HG03439 (cell line): ENCODE data around the gene TTC38.
"Not testable (repeated sequence)": the region's sequence is repeated elsewhere in the genome, so short reads cannot be mapped to it uniquely, and the experiment has no call there.

Source experiments
- ATAC-seq: cut with Tn5 transposase; IDR thresholded peaks from one replicate; pipeline ENCODE4 v1.9.1; 2021; ENCODE audit warnings: mild to moderate bottlenecking, moderate library complexity; ENCODE audit not compliant: unreplicated experiment

Gene TTC38

DNA sequence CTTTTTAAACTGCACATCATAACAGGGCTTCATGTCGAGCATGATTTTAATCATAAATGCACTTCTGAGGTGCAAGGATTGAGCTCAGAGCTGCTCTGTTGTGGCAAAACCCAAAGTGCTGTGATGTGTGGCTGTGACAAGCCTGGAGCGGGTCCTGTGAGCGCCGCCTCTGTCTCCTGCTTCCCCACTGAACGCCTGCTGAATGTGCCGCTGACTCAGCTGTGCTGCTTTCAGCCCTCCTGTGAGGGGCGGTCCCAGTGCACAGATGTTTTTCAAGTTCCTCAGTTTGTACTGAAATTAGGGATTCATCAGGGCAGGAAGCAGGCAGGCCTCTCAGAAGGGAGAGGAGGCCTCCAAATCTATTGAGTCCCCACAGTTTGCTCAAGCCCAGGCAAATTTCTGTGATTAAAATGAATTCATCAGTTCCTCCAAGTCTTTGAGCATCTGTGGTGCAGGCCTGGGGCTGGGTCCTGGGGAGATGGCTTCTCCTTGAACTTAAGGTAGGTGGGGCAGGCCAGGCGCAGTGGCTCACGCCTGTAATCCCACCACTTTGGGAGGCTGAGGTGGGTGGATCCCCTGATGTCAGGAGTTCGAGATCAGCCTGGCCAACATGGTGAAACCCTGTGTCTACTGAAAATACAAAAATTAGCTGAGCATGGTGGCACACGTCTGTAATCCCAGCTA, 25.9 kb downstream of the TTC38 start:
- ATAC-seq: no peak

DNA sequence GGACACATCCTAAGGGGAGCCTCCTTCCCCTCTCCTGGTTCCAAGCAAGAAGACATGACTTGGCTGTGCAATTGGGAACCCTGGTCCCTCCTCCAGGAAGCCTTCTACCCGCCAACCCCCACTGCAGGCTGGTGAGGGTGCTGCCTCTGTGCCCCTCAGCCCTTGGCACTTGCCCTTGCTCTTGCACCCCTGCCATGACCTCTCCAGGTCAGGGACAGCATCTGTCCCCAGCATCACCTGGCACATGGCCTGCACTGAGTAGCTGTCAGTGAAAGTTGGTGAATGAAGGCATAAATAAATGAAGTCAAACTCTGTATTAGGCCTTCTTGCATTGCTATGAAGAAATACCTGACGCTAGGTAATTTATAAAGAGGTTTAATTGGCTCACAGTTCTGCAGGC, 27.0 kb downstream of the TTC38 start:
- ATAC-seq: no peak

DNA sequence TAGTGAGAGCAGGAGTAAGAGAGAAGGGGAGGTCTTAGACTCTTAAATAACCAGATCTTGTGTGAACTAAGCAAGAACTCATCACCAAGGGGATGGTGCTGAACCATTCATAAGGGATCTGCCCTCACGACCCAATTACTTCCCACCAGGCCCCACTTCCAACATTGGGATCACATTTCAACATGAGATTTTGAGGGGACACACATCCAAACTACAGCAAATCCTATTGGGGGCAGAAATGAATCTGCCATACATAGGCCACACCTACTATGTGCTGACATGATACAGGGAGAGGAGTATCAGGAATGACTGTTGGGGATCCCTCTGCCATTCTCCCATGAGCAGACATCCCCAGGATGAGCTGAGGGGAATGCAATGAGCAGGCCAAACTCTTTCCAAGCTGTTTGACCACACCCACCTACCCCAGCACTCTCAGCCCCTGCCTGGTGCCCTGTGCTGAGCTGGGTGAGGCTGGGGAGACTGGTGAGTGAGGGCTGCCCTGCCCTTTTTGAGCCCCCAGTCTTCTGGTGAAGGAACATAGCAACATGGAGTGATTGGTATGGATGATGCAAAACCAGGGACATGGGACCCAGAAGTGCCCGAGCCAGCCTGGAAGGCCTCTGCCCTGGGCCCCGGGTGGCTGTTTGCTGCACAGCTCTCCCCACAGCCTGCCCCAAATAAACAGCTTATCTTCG, 27.6 kb downstream of the TTC38 start:
- ATAC-seq: no peak

DNA sequence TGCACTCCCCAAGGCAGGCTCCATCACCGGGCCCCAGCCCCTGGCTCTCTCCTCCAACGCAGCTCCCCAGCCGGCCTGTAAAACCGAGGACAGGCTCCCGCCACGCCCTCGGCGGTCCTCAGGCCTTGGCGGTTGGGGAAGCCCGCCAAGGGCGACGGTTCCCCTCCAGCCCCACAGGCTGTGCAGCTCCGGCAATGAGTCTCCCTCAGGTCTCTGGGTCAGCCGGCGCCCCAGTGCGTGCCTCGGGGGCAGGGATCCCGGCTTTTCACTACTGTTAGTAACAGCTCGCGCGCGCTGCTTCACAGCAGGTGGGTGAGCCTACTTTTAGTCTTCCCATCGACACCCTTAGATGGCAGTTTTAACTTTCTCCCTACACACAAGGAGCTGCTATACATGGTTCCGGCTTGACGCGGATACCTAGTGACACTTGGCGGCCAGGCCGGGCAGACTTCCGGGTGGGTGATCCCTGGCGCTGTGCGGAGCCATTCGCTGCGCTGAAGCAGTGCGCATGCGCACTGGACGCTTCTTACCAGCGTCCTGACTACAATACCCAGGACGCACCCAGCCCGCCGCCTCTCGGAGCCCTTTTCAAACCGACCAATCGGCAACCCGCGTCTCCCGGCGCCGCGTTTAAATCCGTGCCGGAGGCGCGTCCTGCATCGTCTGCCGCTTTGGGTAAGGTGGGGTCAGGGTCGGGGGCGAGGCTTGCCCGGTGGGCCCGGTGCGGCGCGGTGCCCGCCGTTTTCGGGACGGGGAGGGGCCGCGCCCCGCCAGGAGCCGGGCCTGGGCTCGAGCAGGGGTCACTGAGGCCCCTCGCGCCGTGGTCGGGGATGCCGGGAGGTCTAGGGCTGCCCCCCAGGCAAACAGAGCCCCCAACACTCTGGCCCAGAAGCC, 28.7 kb downstream of the TTC38 start, which contains the start of gene GTSE1:
Gene GTSE1, plus strand, starts transcription at position 614 of the 894 bp plus-strand sequence. CDS start 531 bp downstream, outside the sequence.
- ATAC-seq: peak; percentile 94

DNA sequence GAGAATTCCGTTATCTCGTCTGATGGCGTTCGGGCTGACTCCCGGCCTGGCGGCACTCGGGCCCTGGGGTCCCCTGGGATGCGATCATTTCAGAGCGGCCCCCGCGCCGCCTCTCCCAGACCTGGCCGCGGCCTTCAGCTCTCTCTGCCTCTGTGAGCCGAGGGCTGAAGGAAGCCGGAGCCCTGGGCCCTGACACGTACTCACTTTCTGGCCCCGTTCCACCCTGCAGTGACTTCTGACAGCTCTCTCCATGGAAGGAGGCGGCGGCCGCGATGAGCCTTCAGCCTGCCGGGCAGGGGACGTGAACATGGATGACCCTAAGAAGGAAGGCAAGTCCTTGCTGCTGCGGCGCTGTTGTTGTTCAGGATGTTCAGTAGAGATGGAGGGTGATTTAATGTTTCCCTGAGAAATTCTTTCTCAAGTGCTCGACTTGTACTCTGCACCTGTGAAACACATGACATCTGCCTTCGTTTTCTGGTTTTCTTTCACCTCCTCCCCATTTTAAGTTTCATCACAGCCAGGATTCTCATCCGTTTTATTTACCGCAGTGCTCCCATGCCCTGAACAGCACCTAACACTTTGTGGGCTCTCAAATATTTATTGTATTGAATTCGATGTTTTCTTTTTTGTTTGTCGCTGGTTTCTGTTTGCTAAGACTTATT, 29.5 kb downstream of the TTC38 start:
- ATAC-seq: no peak

DNA sequence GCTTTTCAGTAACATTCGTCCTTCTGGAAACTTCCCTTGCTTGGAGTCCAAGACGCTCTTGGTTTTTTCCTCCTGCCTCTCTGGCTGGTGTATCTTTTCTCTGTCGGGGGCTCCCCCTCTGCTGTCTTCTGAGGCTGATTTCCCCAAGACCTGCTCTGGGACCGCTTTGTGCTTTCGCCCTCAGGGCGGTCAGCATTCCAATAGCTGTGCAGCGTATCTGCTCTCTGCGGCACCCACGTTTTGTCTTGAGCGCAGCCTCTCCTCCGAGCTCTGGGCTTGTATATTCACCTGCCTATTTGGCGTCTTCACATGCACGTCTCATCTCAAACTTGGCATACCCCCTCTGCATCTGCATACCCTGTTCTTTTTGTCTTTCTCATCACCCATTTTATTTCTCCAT, 31.3 kb downstream of the TTC38 start:
- no peak for ATAC-seq

DNA sequence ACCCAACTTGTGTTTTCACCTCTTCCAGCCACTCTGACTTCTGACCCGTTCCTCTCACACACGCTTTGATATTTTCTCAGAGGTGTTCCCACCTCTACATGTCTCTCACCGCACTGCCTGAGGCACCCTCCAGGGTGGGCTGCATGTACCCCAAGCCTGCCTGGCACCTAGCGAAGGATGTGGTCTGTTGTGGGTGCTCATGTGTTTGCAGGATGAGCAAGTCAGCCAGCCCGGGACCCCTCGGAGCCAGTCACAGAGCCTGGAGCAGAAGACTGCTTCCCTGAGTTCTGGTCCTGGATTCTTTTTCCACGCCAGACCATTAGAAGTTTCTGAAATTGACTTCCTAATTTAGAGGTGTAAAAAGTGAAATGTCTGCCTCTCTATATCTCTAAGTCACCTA, 32.7 kb downstream of the TTC38 start:
- no peak for ATAC-seq

DNA sequence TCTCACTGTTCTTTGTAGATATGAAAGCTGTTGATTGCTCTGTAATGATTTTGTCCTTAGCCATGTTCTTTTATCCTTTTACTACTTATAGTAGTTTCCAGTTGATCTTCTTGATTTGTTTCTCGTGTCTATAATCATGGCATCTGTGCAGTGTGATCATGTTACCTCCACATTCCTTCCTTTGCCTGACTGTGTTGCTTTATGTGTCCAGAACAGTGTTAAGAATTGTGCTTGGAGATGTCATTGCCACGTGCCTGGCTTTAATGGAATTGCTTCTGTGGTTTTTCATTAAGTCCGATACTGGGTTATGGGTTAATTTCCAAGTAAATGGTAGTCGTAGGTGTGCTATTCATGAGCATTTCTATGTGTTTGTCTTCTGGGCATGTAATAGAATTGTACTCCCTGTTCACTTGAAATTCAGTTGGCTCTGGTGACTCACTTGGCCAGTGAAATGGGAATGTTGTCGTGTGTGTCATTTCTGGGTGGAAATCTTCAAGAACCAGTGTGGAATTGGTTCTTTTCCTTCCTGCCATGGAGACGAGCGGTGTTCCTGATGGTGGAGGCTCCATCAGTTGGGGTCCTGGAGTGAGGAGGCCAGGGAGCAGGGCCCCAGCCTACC, 35.6 kb downstream of the TTC38 start:
- ATAC-seq: no peak

DNA sequence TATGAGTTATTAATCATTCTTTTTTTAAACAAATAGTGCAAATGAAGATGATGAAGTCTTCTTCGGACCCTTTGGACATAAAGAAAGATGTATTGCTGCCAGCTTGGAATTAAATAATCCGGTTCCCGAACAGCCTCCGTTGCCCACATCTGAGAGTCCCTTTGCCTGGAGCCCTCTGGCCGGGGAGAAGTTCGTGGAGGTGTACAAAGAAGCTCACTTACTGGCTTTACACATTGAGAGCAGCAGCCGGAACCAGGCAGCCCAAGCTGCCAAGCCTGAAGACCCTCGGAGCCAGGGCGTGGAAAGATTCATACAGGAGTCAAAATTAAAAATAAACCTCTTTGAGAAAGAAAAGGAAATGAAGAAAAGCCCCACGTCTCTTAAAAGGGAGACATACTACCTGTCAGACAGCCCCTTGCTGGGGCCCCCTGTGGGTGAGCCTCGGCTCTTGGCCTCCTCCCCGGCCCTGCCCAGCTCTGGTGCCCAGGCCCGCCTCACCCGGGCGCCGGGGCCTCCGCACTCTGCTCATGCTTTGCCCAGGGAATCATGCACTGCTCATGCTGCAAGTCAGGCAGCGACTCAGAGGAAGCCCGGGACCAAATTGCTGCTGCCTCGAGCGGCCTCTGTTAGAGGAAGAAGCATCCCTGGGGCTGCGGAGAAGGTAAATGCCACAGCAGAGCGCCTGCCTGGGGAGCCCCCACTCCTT, 40.6 kb downstream of the TTC38 start:
- no peak for ATAC-seq

DNA sequence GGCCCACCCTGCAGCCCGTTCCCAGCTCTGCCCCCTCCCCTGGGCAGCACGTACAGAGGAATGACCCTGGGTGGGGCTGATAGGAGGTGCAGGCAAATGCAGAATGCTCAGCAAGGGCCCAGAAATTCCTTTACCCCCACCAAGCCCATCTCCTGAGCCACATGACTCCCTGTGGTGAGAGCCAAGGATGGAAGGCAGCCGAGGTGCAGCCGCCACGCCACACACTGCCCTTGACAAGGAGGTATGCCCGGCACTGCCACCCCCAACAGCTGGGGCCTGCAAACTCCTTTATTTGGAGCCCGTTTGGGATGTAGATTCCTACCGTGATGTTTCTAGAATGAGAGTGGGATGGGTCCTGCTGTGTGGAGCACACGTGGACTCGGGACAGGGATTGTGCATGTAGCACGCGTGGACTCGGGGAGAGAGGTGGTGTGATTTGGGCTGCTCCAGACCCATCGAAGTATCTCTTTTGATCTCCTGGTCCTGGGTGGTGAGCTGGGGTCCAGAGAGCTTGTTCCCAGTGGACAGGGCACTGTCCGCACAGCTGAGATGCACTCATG, 41.8 kb downstream of the TTC38 start:
- ATAC-seq: no peak

DNA sequence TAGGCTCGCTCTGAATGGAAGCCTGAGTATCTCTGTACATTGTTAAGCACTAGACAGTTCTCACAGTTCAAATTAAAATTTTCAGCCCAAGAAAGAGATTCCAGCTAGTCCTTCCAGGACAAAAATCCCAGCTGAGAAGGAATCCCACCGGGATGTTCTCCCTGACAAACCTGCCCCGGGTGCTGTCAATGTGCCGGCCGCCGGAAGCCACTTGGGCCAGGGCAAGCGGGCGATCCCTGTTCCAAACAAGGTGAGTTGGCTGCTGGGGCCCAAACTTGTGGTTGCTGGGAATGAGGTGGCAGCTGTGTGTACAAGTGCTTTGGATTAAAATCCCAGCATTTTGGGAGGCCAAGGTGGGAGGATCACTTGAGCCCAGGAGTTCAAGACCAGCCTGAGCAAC, 44.2 kb downstream of the TTC38 start:
- ATAC-seq: no peak

DNA sequence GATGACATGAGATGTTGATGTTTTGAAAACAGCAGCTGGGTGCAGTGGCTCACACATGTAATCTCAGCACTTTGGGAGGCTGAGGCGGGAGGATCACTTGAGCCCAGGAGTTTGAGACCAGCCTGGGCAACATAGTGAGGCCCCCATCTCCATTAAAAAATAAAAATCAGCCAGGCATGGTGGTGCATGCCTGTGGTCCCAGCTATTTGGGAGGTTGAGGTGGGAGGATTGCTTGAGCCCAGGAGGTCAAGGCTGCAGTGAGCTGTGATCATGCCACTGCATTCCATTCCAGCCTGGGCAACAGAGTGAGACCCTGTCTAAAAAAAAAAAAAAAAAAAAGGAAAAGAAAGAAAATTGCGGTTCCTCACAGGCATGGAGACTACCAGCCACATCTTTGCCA, 45.0 kb downstream of the TTC38 start:
- not testable (repeated sequence) for ATAC-seq

DNA sequence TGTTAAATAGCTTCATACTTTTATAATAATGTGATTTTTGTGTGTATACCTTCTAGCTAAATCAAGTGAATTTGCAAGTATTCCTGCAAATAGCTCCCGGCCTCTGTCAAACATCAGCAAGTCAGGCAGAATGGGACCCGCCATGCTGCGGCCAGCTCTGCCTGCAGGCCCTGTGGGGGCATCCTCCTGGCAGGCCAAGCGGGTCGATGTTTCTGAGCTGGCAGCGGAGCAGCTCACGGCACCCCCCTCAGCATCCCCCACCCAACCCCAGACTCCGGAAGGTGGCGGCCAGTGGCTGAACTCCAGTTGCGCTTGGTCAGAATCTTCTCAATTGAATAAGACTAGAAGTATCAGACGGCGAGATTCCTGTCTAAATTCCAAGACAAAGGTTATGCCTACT, 48.2 kb downstream of the TTC38 start:
- ATAC-seq: no peak

DNA sequence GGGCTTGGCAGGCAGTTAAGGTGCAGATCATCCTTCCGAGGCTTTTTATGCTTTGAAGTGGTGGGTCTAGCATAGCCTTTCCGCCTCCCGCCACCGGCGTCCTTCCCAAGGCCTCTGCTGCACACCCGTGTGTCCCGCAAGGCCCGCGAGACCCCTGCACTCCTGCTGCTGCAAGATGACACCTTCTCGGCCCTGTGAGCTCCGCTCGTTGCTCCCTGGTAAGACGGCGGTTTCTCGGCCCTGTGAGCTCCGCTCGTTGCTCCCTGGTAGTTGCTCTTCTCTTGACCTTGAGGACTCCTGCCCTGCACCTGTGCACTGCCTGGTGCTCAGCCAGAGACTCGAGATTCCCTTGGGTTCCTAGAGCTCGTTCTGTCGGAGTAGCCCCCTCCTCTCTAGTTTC, 49.8 kb downstream of the TTC38 start:
- no peak for ATAC-seq

DNA sequence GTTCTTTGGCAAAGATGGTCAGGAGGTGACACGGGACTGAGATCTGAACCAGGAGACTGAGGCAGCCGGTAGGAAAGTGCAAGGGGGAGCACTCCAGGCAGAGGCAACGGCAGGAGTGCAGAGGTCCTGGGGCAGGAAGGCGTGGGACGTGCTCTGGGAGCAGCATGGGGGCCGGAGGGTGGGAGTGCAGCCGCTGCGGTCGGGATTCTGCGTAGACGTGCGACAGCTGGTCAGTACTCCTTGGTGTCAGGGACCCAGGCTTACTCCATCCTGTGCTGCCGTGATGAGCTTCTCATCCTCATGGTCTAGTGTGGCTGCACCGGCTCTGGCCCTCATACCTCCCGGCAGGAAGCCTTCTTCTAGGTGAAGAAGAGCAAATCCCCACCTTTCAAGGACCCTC, 50.8 kb downstream of the TTC38 start:
- ATAC-seq: no peak

DNA sequence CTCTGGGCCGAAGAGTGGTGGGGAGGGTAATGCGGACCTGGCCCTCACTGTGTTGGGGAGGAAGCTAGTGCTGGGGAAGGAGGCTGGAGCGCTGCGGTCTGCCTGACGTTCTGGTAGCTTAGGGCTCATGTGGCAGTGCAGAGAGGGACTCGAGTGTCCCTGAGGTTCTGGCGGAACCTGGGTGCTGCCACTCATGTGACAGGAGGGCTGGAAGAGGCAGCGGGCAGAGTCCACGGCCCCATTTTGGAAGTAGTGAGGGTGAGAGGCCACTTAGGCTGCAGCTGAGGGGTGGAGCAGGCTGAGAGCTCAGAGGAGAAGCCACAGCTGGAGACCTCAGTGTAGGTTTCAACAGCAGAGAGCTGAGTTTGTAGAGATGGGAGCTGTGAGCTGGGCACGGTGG, 51.5 kb downstream of the TTC38 start:
- no peak for ATAC-seq

DNA sequence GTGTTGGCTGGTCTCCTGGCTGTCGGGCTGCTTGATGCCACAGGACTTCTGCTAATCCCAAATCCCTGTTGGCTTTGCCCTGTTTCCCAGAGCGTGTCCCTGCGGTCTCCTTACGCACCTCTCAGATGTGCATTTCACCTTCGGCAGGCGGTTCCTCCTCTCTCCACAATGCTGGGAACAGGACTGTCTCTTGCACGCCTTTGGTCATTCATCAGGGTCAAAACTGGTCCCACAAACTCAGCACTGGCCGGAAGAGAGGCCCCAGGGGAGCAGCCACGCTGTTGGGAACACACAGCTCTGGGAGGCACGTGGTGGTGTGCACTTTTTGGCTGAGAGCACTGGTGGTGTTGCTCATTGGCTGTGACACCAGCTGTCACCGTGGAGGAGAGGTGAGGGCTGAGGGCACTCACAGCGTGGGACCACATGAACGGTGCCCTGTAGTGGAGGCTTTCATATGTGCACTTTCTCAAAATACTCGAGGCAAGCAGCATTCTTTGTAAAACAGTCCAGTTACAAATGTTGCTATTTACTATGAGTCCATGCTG, 52.4 kb downstream of the TTC38 start:
- ATAC-seq: no peak

DNA sequence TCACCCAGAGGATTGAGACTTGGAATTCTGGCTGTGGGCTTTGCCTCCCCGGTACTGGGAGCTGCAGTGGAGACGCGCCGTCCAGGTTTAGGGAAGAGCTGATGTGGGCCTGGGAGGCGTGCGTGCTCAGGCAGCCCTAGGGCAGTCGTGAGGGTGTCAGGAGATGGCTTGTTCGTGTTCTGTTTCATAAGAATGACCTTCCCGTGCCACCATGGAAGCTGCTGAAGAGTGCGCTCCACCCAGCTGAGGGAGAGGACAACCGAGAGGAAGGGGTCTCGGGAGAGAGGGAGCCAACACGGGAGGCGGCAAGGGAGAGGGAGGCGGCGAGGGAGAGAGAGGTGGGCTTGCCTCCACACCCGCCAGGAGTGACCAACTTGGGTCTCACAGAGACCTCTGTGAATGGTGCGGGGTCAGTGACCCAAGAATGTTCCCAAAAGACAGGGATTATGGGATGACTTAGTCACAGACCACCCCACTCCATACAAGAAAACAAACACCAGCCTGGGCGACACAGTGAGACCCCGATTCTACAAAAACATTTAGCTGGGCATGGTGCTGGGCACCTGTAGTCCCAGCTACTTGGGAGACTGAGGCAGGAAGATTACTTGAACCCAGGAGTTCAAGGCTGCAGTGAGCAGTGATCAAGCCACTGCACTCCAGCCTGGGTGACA, 53.0 kb downstream of the TTC38 start:
- ATAC-seq: no peak

DNA sequence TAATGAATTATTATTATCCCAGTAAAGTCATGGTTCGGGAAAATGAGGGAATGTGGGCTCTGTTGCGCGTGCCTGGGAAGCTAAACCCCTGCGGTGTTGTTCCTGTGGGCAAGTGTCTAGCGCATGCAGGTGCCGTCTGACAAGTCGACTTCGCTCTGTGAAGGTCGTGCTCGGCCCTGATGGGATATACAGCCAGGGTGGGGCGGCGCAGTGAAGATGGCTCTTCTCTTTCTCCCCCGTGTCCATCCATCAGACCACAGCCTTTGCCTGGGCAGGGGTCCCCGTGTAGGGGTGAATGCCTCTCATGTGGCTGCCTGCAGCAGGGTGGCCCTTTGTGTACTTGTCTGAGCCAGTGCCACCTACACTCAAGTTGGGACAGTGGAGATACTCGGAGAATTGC, 54.9 kb downstream of the TTC38 start:
- ATAC-seq: no peak
